Stimulated activated CD4-positive, alpha-beta T cell treated with anti-CD3 and anti-CD28 coated beads, Interleukin-12 subunit alpha, Interleukin-12 subunit beta, amount 100 ng/mL, for 24 hours (primary cell): ENCODE results near the gene LRRC4B.
"Not testable (repeated sequence)": the region's sequence is repeated elsewhere in the genome, so short reads cannot be mapped to it uniquely, and the experiment has no call there.

Experiments
- DNase-seq, 2 experiments: peaks; one replicate each; pipeline ENCODE4 v3.0.0-alpha.2; 2020; ENCODE audit warnings: low read depth in 2 of 2

The LRRC4B gene, protein sequence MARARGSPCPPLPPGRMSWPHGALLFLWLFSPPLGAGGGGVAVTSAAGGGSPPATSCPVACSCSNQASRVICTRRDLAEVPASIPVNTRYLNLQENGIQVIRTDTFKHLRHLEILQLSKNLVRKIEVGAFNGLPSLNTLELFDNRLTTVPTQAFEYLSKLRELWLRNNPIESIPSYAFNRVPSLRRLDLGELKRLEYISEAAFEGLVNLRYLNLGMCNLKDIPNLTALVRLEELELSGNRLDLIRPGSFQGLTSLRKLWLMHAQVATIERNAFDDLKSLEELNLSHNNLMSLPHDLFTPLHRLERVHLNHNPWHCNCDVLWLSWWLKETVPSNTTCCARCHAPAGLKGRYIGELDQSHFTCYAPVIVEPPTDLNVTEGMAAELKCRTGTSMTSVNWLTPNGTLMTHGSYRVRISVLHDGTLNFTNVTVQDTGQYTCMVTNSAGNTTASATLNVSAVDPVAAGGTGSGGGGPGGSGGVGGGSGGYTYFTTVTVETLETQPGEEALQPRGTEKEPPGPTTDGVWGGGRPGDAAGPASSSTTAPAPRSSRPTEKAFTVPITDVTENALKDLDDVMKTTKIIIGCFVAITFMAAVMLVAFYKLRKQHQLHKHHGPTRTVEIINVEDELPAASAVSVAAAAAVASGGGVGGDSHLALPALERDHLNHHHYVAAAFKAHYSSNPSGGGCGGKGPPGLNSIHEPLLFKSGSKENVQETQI

DNA sequence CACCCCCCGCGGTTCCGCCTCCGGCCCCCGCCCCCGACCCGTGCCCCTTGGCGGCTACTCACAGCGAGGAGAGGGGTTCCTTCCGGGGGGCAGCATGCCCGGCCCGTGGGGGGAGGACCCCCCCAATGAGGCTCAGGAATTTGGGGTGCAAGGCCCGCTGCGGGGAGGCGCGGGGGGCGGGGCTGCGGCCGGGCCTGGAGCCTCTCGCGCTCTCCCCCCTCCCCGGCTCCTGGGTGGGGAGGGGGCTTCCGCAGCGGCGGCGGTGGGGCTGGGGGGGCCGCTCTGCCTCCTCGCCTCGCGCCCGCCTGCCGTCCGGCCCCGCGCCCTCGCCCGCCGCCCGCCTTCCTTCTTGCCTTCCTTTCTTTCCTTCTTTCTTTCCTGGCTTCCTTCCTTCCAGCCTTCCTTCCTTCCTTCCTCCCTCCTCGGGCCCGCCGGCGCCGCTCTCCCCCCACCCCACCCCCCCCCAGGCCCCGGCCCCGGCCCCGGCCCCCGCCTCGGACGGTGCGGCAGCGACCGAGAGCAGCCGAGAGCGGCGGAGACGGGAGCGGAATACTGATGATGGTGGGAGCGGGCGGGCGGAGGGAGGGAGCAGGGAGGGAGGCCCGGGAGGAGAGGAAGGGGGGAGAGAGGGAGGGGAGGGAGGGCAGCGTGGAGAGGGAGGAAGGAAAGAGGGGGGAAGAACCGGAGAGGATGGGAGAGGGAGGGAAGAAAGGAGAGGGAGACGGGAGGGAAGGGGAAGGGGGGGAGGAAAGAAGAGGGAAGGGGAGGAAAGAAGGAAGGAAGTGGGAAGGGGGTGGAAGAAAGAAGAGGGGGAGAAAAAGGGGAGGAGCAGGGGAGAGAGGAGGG lies at the start of gene LRRC4B:
LRRC4B (minus strand) TSS at position 554 of the 846 bp plus-strand sequence. CDS start 19,597 bp downstream, outside the sequence.
- DNase-seq: no peak

DNA sequence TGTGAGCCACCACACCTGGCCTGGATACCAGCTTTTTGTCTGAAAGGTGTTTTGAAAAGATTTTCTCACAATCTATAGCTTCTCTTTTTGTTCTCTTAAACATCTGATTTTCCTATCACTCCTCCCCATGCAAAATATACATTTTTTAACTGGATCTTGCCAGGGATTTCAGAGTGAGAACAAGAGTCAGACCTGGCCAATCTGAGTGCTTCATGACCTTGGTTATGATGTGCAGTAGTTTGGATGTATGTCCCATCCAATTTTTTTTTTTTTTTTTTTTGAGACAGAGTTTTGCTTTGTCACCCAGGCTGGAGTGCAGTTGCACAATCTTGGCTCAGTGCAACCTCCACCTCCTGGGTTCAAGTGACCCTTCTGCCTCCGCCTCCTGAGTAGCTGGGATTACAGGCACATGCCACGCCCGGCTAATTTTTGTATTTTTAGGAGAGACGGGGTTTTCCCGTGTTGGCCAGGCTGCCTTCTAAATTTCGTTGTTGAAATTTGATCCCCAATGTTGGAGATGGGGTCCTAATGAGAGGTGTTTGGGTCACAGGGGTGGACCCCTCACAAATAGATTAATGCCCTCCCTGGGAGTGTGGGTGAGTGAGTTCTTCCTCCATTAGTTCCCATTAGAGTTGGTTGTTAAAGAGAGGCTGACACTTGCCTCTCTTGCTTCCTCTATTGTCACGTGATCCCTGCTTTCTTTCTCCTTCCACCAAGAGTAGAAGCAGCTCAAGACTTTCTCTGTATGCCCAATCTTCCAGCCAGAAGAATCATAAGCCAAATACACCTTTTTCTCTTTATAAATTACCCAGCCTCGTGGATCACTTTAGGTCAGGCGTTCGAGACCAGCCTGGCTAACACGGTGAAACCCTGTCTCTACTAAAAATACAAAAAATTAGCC lies 44.5 kb upstream of the LRRC4B start:
- not testable (repeated sequence) for DNase-seq

DNA sequence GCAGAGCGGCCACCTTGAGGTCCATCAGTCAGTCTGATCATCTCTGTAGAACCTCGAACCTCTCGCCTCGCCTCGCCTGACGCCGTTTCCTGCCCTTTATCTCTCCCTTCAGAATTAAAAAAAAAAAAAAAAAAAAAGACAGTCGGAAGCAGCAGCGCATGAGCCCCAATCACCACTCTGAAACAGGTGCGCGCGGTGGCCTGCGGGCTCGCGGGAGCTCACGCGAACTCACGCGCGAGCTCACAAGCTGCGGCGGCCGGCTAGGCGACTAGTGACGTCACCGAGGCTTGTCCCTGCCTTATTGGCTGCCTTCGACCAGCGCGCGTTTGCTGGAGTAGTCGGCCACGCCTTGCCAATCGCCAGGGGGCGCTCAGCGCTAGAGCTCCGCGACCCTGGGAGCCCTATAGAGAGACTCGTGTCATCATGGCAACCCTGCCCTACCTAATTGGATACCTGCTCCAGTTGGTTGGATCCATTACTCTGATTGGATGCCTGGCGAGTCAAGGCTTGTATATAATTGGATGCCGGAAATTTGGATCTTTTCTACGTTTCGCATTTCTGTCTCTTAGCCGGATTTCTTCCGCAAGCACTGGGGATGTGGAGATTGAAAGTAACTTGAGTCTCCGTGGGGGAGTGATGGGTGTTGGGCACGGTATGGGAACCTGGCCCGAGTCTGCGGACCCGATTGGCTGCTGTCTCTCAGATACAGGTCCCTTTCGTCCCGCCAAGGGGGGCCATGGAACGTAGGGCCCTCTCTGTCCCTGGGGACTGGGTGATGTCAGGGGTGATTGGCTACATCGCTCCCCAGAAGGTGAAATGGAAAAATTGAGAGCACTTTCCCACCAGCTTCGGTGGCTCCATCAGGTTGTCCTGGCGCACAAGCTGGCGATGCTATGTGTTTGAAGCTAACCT lies 39.9 kb upstream of the LRRC4B start:
- peak; percentile 68 to 81 for DNase-seq

DNA sequence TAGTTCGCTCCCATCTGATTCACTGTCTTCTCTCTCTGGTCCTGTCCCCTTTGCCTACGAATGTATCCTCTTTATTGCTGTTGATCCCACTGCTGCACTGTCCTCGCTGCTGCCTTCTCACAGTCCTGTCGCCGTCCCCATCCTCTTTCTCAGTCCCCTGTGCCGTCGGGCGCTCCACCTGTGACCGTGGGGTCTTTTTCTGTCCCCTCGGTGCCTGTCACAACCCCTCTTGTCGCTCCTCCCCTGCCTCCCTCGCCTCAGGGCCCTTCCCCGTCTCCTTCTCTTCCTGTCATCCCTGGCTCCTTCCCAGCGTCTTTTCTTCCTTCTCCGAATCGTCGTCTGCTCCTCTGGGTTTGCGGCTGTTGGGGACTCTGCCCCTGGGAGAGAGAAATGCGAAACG lies 39.2 kb upstream of the LRRC4B start:
- no peak for DNase-seq

DNA sequence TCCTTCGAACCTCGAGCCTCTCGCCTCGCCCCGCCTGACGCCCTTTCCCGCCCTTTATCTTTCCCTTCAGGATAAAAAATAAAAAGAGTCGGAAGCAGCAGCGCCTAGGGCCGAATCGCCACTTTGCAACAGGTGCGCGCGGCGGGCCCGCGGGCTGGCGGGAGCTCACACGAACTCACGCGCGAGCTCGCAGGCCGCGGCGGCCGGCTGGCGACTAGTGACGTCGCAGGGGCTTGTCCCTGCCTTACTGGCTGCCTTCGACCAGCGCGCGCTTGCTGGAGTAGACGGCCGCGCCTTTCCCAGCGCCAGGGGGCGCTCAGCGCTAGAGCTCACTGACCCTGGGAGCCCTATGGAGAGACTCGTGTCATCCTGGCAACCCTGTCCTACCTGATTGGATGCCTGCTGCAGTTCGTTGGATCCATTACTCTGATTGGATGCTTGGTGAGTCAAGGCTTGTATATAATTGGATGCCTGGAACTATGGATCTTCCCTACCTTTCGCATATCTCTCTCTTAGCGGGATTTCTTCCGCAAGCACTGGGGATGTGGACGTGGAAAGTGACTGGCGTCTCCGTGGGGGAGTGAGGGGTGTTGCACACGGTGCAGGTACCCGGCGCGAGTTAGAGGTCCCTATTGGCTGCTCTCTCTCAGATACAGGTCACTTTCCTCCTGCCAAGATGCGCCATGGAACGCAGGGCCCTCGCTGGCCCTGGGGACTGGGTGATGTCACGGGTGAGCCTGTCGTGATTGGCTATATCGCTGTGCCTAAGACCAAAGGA lies 38.0 kb upstream of the LRRC4B start:
- DNase-seq: not testable (repeated sequence)

DNA sequence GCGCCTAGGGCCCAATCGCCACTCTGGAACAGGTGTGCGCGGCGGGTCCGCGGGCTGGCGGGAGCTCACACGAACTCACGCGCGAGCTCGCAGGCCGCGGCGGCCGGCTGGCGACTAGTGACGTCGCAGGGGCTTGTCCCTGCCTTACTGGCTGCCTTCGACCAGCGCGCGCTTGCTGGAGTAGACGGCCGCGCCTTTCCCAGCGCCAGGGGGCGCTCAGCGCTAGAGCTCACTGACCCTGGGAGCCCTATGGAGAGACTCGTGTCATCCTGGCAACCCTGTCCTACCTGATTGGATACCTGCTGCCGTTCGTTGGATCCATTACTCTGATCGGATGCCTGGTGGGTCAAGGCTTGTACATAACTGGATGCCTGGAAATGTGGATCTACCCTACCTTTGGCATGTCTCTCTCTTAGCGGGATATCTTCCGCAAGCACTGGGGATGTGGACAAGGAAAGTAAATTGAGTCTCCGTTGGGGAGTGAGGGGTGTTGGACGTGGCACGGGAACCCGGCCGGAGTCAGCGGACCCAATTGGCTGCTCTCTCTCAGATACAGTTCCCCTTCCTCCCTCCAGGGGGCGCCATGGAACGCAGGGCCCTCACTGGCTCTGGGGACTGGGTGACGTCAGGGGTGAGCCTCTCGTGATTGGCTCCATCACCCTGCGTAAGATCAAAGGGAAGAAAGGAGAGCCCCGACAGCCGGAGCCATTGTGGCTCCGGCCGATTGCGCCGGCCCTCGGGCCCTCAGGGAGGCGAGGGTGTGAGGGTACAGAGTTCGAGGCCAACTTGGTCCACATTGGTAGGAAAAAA lies 36.2 kb upstream of the LRRC4B start:
- DNase-seq: not testable (repeated sequence)

DNA sequence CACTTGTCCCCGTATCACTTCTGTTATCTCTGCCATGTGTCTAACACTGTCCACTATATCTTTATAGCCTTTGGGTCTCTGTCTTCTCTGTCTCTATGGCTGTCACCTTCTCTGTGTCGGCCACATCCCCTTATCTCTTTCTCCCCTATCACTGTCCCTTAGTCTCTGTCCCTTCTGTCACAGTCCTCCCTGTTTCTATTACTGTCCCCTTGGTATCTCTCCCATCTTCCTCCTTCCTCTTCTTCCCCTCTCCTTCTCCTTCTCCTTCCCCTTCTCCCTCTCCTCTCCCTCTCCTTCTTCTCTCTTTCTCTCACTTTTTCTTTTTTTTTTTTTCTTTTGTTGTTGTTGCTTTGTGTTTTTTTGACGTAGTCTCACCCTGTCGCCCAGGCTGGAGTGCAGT lies 34.7 kb upstream of the LRRC4B start:
- DNase-seq: no peak

DNA sequence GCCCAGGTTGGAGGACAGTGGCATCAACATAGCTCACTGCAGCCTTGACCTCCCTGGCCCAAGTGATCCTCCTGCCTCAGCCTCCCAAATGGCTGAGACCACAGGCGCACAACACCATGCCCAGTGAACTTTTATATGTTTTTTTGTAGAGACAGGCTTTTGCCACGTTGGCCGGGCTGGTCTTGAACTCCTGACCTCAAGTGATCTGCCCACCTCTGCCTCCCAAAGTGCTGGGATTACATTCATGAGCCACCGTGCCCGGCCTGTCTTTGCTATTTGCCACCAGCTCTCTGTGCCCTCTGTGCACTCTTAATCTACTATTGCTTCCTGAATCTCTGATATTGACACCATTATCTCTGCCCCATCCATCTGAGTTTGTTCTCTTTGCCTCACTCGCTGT lies 34.3 kb upstream of the LRRC4B start:
- DNase-seq: no peak

DNA sequence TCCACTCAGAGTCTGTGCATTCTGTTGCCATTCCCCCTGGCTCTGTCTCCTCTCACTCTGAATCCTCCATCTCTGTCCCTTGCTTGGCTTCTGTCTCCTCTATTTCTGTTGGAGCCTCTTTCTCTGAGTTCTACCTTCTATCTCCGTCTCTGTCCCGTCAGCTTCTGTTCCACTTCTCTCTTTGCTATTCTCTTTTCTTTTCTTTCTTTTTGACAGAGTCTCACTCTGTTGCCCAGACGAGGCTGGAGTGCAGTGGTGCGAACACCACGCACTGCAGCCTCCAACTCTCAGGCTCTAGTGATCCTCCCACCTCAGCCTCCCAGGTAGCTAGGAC lies 33.8 kb upstream of the LRRC4B start:
- no peak for DNase-seq

DNA sequence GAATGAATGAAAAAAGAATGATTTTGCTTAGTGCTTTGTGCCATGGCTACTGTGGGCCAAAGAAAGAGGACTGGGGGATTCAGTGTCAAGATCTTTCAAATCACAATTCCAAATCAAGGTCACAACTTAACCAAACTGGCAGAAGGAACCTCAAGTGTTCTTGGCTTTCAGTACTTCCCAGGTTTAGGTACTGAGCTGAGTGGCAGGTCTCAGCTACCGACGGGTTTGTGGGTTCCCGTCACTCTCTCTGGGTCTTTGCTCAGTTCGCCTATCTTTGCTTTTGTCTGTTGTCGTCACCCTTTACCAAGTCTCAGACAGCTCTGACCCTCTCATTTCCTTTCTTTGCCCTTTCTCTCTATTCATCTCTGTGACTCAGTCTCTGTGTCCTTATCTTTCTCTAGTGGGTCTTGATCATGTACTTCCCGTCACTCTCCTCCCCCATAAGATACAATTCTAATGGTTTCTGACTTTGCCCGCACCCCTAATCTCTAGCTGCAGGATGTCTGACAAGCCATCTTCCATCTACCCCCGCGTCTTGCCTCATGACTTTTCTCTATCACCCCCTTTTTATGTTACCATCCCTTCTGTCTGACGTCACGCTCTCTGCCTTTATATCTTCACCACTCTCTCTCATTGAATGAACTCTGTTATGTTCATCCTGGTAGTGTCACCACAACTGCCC lies 33.3 kb upstream of the LRRC4B start:
- DNase-seq: no peak

DNA sequence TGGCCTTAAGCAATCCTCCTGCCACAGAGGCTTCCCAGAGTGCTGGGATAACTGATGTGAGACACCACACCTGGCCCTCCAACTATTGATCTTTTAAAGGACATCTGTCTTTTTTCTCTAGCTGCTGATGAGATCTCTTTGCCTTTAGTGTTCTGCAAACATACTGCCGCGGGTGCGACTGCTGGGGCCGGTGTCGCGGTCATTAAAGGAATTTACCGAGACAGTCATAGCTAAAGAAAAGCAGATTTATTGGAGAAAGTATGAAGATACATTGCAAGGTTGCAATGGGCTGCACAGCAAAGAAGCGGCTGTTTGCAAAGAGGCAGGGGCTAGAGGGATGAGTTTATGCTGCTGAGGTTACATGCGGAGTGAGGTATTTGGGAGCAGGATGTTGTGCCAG lies 31.2 kb upstream of the LRRC4B start:
- DNase-seq: no peak

DNA sequence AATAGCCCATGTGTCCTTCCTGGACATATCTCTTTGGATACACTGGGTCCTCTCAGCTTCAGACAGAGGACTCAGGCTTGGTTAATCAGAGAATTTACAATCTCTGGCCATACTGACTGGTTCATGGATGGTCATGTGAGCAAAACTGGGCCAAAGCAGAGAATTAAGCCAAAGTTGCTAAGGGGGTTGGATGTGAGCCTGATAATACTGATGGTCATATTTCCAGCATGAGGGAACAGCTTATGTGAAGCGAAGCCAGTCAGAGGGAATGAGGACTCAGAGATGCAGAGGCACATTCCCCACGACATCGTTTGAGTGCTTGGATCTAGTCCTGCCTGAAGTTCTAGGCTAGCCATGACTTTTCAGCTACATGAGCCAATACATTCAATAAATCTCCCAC lies 22.0 kb upstream of the LRRC4B start:
- DNase-seq: no peak

DNA sequence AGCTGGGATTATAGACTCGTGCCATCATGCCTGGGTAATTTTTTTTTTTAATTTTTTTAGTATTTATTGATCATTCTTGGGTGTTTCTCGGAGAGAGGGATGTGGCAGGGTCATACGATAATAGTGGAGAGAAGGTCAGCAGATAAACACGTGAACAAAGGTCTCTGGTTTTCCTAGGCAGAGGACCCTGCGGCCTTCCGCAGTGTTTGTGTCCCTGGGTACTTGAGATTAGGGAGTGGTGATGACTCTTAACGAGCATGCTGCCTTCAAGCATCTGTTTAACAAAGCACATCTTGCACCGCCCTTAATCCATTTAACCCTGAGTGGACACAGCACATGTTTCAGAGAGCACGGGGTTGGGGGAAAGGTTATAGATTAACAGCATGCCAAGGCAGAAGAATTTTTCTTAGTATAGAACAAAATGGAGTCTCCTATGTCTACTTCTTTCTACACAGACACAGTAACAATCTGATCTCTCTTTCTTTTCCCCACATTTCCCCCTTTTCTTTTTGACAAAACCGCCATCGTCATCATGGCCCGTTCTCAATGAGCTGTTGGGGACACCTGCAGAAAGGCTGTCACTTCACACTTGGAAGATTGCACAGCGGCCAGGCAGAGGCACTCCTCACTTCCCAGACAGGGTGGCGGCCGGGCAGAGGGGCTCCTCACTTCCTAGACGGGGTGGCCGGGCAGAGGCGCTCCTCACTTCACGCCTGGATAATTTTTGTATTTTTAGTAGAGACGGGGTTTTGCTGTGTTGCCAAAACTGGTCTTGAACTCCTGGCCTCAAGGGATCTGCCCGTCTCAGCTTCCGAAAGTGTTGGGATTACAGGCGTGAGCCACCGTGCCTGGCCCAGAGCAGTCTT lies 13.8 kb upstream of the LRRC4B start:
- not testable (repeated sequence) for DNase-seq

DNA sequence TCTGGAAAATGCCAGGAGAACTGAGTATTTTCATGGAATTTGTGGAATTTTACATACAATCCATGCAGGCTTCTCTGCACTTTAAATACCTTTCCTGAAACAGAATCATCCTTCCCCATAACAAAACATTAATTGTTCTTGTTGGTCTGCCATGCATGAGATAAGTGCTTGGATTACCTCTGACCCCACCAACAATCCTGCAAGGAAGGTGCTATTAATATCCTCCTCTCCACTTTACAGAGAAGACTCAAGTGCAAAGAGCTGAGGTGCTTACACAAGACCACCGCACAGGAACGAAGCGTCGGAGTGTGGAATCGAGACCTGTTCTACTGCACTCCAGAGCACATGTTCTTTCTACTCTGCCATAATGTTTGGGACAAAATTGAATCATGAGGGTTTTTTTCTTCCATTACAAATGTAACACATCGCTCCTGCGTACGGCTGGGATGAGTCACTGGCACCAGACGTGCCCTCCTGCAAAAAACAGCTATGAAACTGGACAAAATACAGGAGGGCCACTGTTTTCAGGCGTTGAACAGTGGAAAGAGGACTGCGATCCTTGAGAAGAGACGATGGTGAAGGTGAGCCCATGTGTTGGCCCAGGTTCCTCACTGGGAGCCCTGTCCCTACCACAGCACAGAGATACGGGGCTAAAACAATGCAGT lies 12.9 kb upstream of the LRRC4B start:
- DNase-seq: no peak

DNA sequence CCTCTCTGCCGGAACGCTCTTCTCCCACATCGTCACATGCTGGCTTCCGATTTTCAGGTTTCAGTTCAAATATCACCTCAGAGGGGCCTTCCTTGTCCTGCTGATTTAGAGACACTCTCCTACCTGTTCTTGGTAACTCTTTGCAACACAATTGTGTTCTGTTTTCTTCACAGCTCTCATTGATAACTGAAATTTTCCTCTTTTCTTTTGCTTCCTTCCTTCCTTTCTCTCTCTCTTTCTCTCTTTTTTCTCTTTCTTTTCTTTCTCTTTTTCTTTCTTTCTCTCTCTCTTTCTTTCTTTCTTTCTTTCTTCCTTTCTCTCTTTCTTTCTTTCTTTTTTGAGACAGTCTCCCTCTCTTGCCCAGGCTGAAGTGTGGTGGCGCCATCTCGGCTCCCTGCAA lies 12.0 kb upstream of the LRRC4B start:
- DNase-seq: no peak

DNA sequence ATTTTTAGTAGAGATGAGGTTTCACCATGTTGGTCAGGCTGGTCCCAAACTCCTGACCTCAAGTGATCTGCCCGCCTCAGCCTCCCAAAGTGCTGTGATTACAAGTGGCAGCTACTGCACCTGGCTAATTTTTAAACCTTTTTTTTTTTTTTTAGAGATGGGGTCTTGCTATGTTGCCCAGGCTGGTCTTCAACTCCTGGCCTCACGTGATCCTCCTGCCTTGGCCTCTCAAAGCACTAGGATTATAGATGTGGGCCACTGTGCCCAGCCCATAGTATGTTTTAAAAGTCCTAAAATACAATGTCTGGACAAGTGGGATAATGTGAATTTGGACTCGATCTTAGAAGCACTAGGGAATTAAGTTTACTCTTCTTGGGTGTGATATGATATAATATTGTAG lies 8.5 kb upstream of the LRRC4B start:
- DNase-seq: not testable (repeated sequence)
